WI38 (cell line): Measurements from ENCODE around the gene LMCD1.

Source experiments
- H3K4me3 ChIP-seq: 2 replicates; pipeline ENCODE4 v1.5.1; 2011; ENCODE audit warnings: low read depth, mild to moderate bottlenecking, control low read depth, low read length
- TF ChIP-seq, protein P1 (sequence below): IDR thresholded peaks from 2 replicates; pipeline ENCODE4 v1.5.1; 2012; ENCODE audit warnings: low read depth, mild to moderate bottlenecking, control low read depth, low read length

Gene LMCD1

DNA sequence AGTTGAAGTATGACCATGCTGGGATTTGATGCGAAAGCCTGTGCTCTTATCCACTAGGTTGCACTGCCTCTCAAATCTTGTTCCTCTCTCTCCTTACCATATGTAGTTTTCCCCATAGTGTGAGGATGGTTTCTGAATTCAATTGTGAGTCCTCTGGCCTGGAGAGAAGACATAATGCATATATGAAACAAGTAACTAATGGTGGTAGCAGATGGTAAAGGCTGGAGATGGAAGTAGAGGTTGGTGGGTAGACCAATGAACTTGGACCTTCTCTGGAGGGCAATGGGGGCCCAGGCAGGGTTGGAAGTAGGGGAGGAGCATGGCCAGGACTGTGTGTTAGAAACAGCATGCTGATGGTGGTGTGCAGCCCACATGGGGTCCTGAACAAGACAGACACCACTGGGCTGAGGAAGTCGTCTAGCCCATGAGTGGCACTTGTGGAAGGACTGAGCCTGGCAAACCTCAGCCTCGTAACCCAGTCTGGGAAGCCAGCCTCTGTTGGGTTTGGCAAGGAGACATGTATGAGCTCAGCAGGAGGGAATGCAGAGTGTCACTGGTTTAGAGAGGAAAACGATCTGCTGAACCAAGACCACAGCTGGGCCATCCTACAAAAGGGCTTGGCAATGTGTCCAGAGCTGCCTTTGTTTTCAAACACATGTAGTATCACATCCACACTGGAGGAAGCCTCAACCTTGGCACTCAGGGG lies 18.5 kb upstream of the LMCD1 start:
- TF ChIP-seq, protein P1, sequence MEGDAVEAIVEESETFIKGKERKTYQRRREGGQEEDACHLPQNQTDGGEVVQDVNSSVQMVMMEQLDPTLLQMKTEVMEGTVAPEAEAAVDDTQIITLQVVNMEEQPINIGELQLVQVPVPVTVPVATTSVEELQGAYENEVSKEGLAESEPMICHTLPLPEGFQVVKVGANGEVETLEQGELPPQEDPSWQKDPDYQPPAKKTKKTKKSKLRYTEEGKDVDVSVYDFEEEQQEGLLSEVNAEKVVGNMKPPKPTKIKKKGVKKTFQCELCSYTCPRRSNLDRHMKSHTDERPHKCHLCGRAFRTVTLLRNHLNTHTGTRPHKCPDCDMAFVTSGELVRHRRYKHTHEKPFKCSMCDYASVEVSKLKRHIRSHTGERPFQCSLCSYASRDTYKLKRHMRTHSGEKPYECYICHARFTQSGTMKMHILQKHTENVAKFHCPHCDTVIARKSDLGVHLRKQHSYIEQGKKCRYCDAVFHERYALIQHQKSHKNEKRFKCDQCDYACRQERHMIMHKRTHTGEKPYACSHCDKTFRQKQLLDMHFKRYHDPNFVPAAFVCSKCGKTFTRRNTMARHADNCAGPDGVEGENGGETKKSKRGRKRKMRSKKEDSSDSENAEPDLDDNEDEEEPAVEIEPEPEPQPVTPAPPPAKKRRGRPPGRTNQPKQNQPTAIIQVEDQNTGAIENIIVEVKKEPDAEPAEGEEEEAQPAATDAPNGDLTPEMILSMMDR, result no peak

DNA sequence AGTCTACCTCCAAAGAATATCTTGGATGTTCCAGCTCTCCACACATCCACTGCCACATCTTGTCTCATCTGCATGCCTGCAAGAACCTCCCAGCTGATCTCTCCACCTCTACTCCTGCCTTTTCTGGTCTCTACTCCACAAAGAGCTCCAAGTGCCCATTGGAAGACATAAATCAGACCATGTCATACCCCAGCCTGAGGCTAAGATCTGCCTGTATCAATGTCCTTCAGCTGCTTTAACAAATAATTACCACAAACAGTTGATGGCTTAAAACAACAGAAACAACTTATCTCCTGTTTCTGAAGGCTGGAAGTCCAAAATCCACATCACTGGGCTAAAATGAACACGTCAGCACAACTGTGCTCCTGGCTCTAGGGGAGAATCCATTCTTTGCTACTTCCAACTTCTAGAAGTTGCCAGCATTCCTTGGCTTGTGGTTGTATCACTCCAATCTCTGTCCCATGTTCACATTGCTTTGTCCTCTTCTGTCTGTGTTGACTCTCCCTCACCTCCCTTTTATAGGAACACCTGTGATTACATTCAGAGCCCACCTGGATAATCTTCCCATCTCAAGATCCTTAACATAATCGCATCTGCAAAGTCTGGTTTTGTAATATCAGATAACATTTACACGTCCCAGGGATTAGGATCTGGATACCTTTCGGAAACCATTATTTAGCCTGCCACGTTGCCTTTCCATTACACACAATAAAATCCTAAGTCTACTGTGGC lies 17.0 kb upstream of the LMCD1 start:
- no peak overlapping the region for H3K4me3 ChIP-seq
- TF ChIP-seq, protein P1, result no peak

More for the DNA sequence above, 18.5 kb upstream of the LMCD1 start:
- no peak overlapping the region for H3K4me3 ChIP-seq

DNA sequence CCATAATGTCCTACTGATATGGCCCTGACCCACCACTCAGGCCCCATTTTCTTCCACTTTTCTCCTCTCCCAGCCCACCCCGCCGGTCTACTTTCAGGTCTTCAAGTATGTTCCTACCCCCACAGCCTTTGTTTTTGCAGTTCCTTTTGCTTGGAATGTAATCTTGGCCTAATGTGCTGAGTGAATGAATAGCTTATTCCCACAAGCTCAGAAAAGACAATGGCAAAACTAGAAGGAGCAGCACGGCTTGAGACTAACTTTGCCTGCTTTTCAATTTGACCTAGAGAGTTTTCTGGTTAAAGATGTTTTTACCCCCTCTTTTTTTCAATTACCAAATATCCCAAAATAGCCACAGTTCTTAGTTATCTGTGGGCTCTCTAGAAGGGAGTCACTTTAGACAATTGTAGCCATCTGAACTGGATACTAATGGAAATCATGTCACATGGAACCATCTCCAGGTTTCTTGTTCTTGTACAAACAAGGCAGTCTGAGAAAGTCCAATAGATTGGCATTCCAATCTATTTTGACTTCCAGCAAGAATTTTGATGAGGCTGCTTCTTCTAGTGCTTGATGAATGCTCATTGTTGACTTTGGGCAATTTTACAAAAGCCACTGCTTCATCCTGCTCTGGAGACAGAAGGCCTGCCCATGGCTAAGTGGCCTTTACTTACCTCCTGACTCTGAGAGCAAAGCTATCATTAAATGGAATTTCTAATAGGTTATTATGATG lies 16.3 kb upstream of the LMCD1 start:
- TF ChIP-seq, protein P1, result no peak
- no peak overlapping the region for H3K4me3 ChIP-seq

DNA sequence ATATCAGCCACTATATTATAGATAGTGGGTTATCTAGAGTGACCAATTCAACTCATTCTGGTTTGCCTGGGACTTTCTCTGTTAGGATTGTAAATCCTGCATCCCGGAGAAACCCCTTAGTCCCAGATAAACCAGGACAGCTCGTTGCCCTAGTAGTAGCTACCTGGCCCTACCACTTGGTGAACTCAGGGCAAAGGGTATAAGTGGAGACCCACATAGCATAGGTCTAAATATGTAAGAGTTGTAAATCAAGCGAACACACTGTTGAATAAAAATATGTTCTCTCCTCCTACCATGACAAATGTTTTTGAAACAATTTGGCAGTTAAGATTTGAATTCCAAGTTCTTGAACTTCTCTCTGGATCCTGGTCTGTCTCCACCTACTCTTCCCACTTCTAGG lies 15.7 kb upstream of the LMCD1 start:
- H3K4me3 ChIP-seq, result no peak overlapping the region
- TF ChIP-seq, protein P1, result no peak

DNA sequence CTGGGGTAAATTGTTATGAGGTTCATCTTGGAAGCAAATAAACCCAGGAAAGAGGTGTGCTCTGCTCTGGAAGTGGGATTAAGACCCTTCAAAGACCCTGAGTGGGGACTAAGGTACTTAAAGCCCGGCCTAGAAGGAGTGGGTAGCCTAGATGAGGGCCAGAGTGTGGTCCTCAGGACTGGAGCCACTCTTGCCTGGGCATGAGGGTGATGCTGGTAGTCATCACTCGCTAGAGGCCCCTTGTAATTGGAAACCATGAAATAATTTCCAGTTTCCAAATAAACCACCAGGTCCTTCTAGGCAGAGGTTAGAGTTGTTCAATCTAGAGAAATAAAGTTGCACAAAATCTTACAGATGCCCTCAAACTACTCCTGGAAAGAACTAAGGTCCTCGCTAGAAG lies 15.2 kb upstream of the LMCD1 start:
- H3K4me3 ChIP-seq, result no peak overlapping the region
- TF ChIP-seq, protein P1, result no peak

DNA sequence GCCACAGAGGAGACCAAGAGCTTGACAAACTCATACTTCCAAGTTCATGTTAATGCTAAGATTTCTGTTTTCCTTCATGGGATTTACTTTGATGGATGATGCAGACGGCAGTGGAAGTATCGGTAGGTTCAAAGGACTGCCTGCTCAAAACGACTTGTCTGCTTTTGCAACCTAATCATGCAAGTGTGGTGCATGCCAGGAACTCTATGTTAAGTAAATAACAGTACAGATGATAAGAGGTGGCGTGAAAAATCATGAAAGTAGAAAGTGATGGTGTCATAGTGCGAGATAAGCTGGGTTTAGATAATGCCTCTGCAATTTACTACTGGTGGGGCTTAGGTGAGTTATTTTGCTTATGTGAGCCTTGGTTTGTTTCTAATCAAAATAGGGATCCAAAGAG lies 14.7 kb upstream of the LMCD1 start:
- TF ChIP-seq, protein P1, result no peak
- no peak overlapping the region for H3K4me3 ChIP-seq

DNA sequence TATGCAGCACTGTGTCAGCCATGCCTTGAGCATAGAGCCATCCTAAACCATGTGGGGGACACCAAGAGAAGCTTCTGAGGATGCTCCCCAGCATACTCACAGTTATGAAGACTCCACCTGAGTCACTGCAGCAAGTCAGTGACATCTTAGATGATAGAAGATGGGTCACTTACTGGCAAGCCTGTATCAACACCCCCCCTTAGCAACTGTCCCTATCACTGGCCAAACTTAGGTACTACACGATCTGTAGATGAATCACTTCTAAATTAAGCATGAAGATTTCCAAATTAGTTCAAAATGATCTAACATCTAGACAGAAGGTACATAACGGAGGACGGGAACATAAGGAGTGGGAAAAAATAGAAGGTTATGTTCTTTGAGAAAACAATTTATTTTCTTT lies 13.2 kb upstream of the LMCD1 start:
- TF ChIP-seq, protein P1, result no peak
- H3K4me3 ChIP-seq, result no peak overlapping the region
